ENCODE data around the gene BRICD5. TPM values are rescaled to one million over a fixed set of nuclear protein-coding genes. Genes with fewer than 3 reads are reported as not detected.

Gene BRICD5
- total and polyA plus RNA-seq, 2 of the 13 experiments (the other 11 are each of a cell fraction or from before 2014, with no cell fraction given), result 1.6 to 5.8 TPM

- ChIA-PET POLR2A (interaction anchor here (2.2 to 2.9 kb wide), 2 partner anchors 9 to 11 kb away, joined by 8 to 12 read pairs; partner anchors contain the start of gene TRAF7), CTCF (ENCODE audit: low intra/inter-chr PET ratio, low total read pairs) (no interaction called here)
- H2AFZ ChIP-seq (ENCODE audit: low read length), result no peak overlapping the region
- H3K4me2 ChIP-seq (ENCODE audit: low read depth, low read length), result no peak overlapping the region
- no peak for DNase-seq (ENCODE audit: low spot score)
- in situ Hi-C loops (cut with HindIII; ENCODE audit: extremely low pct_ligation_motif_present, low pct_unique_long_range_greater_than_20kb) (no loop called here), intact Hi-C loops (cut with micrococcal nuclease; ENCODE audit: unreplicated experiment) (no loop called here)
- H3K36me3 ChIP-seq (replicated peaks in 1 of 2; ENCODE audit: control insufficient read depth in 1 of 2, insufficient read depth in 2 of 2, low read length in 2 of 2), result peaks cover 13 to 31% of the 10 kb centered on the region in 2 experiments; a peak in 3 of 5 replicates
- no peak overlapping the region for H3K27ac ChIP-seq (ENCODE audit: extremely low read length, insufficient read depth, low read length)
- WGBS (ENCODE audit: low lambda C conversion rate), result 90% methylated on average over 16 of the region's 17 CpGs
- H3K27me3 ChIP-seq (ENCODE audit: control insufficient read depth in 1 of 2, insufficient read depth in 2 of 2, low read length in 2 of 2), result no peaks in the 10 kb centered on the region
- no peaks in the 10 kb centered on the region for H3K9me3 ChIP-seq (ENCODE audit: low read length)
- H3K9ac ChIP-seq (ENCODE audit: insufficient read depth, low read depth, low read length), result no peak overlapping the region
- no peak overlapping the region for H3K4me3 ChIP-seq (replicated peaks in 1 of 3; ENCODE audit: insufficient read depth in 1 of 3, low read depth in 2 of 3, low read length in 3 of 3)
- peaks cover 43% of the 10 kb centered on the region for H3K4me1 ChIP-seq (ENCODE audit: insufficient read depth, low read length)
- BruUV-seq (replicated peaks), result no TSS peak
- peaks cover 20% of the 10 kb centered on the region for H3K79me2 ChIP-seq (ENCODE audit: insufficient read depth, low read length)
- no peak for FAIRE-seq
- no peak for TF ChIP-seq AGO2 (optimal IDR thresholded peaks at IDR 0.05; ENCODE audit: low read depth, low read length)
- peak; percentile 24; the same call in 1 of the 2 replicates for TF ChIP-seq CEBPB (IDR thresholded peaks at IDR 0.05; ENCODE audit: borderline replicate concordance, low read depth, low read length)
- no peak for TF ChIP-seq SATB2 (CRISPR knock-in tag; IDR thresholded peaks at IDR 0.05)
- peak; percentile 50 for TF ChIP-seq TEAD3 (CRISPR knock-in tag; optimal IDR thresholded peaks at IDR 0.05; ENCODE audit: borderline replicate concordance)
- TF ChIP-seq ZNF235 (CRISPR knock-in tag; IDR thresholded peaks at IDR 0.05; ENCODE audit: borderline replicate concordance), result no peak
- peak; percentile 51; the same call in 1 of the 2 replicates for TF ChIP-seq CEBPG (CRISPR knock-in tag; IDR thresholded peaks at IDR 0.05)
- TF ChIP-seq MXI1 (IDR thresholded peaks at IDR 0.05; ENCODE audit: borderline replicate concordance, low read depth, low read length), result no peak
- peak; percentile 10; the same call in 1 of the 2 replicates for TF ChIP-seq HOXA3 (CRISPR knock-in tag; IDR thresholded peaks at IDR 0.05)
- ATAC-seq, result no peak
- H4K20me1 ChIP-seq (ENCODE audit: insufficient read depth, low read length), result peaks cover 10% of the 10 kb centered on the region; the same call in 1 of the 2 replicates
Measured at GRCh38 chr16:2166263-2167067, 44.2 kb downstream of the BRICD5 start.

GRCh38 chr16:2165861-2166260 lies 44.8 kb downstream of the BRICD5 start:
- in situ Hi-C loops (cut with HindIII; ENCODE audit: extremely low pct_ligation_motif_present, low pct_unique_long_range_greater_than_20kb), result no loop called here
- DNase-seq (ENCODE audit: low spot score) (no peak), ATAC-seq (no peak), FAIRE-seq (no peak)
- peaks cover 22% of the 10 kb centered on the region for H3K79me2 ChIP-seq (ENCODE audit: insufficient read depth, low read length)
- H2AFZ ChIP-seq (ENCODE audit: low read length), result no peak overlapping the region
- peaks cover 14% of the 10 kb centered on the region; the same call in 1 of the 2 replicates for H4K20me1 ChIP-seq (ENCODE audit: insufficient read depth, low read length)
- no TSS peak for BruUV-seq (replicated peaks)
- H3K4me3 ChIP-seq (replicated peaks in 1 of 3; ENCODE audit: insufficient read depth in 1 of 3, low read depth in 2 of 3, low read length in 3 of 3), result no peak overlapping the region
- CTCF ChIA-PET (ENCODE audit: low intra/inter-chr PET ratio, low total read pairs), result no interaction called here
- no peaks in the 10 kb centered on the region for H3K9me3 ChIP-seq (ENCODE audit: low read length)
- no peaks in the 10 kb centered on the region for H3K27me3 ChIP-seq (ENCODE audit: control insufficient read depth in 1 of 2, insufficient read depth in 2 of 2, low read length in 2 of 2)
- peaks cover 49% of the 10 kb centered on the region for H3K4me1 ChIP-seq (ENCODE audit: insufficient read depth, low read length)
- WGBS (ENCODE audit: low lambda C conversion rate), result 93% methylated on average over 5 of the region's 12 CpGs
- no peak overlapping the region for H3K4me2 ChIP-seq (ENCODE audit: low read depth, low read length)
- intact Hi-C loops (cut with micrococcal nuclease; ENCODE audit: unreplicated experiment), result no loop called here
- no peak overlapping the region for H3K9ac ChIP-seq (ENCODE audit: insufficient read depth, low read depth, low read length)
- POLR2A ChIA-PET, result interaction anchor here (2.2 to 2.9 kb wide), 2 partner anchors 9 to 11 kb away, joined by 8 to 12 read pairs; partner anchors contain the start of gene TRAF7
- peaks cover 13 to 31% of the 10 kb centered on the region in 2 experiments; a peak in 3 of 5 replicates for H3K36me3 ChIP-seq (replicated peaks in 1 of 2; ENCODE audit: control insufficient read depth in 1 of 2, insufficient read depth in 2 of 2, low read length in 2 of 2)
- TF ChIP-seq ZNF605 (CRISPR knock-in tag; IDR thresholded peaks at IDR 0.05) (no peak), HNRNPL (IDR thresholded peaks at IDR 0.05; ENCODE audit: low read depth, low read length) (0 out of 2 replicates have a peak, but pooled peaks have one; percentile 18), THAP9 (CRISPR knock-in tag; IDR thresholded peaks at IDR 0.05; ENCODE audit: borderline replicate concordance) (no peak), PPARG (CRISPR knock-in tag; conservative IDR thresholded peaks at IDR 0.05) (no peak), MEIS1 (CRISPR knock-in tag; IDR thresholded peaks at IDR 0.05; ENCODE audit: borderline replicate concordance) (no peak), ZNF263 (CRISPR knock-in tag; IDR thresholded peaks at IDR 0.05) (0 out of 2 replicates have a peak, but pooled peaks have one; percentile 29), CREBL2 (CRISPR knock-in tag; IDR thresholded peaks at IDR 0.05; ENCODE audit: borderline replicate concordance) (no peak)
- H3K27ac ChIP-seq (ENCODE audit: extremely low read length, insufficient read depth, low read length), result no peak overlapping the region
